Tibial artery (tissue), 4 donors: ENCODE data around the gene MOSPD2.

Source experiments
- DNase-seq, 2 donors: peaks; one replicate each; pipeline ENCODE4 v3.0.0-alpha.2; 2019
- H3K27ac ChIP-seq, 2 donors: fragments of 200-600 bp; sonication (generic) in 1 of 2; 1 replicate in 1 of 2; 2 replicates in 1 of 2; pipeline ENCODE4 v1.5.1; 2018 to 2019; ENCODE audit warnings: mild to moderate bottlenecking in 1 of 2
- H3K27me3 ChIP-seq, 2 donors: fragments of 200-600 bp; sonication (generic) in 1 of 2; one replicate each; pipeline versions ENCODE4 v1.5.1 to v1.6.0; 2016 to 2019
- H3K36me3 ChIP-seq, 3 donors: fragments of 200-600 bp; sonication (generic) in 2 of 3; one replicate each; pipeline ENCODE4 v1.5.1; 2016 to 2019; ENCODE audit warnings: mild to moderate bottlenecking in 2 of 3
- H3K4me1 ChIP-seq, 4 donors: fragments of 200-600 bp; sonication (generic) in 2 of 4; 1 replicate in 3 of 4; 2 replicates in 1 of 4; pipeline ENCODE4 v1.5.1; 2016 to 2019
- H3K4me3 ChIP-seq, 2 donors: fragments of 200-600 bp; sonication (generic) in 1 of 2; 1 replicate in 1 of 2; 2 replicates in 1 of 2; pipeline ENCODE4 v1.5.1; 2018 to 2019; ENCODE audit warnings: mild to moderate bottlenecking in 2 of 2
- H3K9me3 ChIP-seq, 3 donors: fragments of 200-600 bp; sonication (generic) in 1 of 3; one replicate each; pipeline ENCODE4 v1.5.1; 2016 to 2019
- intact Hi-C: fragments of 100-400 bp; cut with DNase I; formaldehyde crosslinking; loops from one replicate; pipeline ENCODE4 v1.15.0; 2023; ENCODE audit warnings: low total_unique reads
- TF ChIP-seq, protein P1 (sequence below), 2 experiments: fragments of 200-600 bp in 1 of 2; fragments of 450-650 bp in 1 of 2; IDR thresholded peaks; one replicate each; pipeline ENCODE4 v1.5.1; 2017 to 2019; ENCODE audit warnings: antibody characterized with exemption in 2 of 2, mild to moderate bottlenecking in 1 of 2, moderate library complexity in 1 of 2

The MOSPD2 gene

GRCh38 chrX:14922437-14922836 is 49.2 kb downstream of the MOSPD2 start:
- Histone ChIP-seq H3K27ac (no peak overlapping the region), H3K27me3 (no peaks in the 10 kb centered on the region), H3K36me3 (no peaks in the 10 kb centered on the region), H3K4me3 (no peak overlapping the region), H3K9me3 (no peaks in the 10 kb centered on the region), H3K4me1 (peaks cover 0 to 17% (median 0%) of the 10 kb centered on the region in 4 donors)
- DNase-seq = no peak
- intact Hi-C loops = no loop called here
- TF ChIP-seq, protein P1, sequence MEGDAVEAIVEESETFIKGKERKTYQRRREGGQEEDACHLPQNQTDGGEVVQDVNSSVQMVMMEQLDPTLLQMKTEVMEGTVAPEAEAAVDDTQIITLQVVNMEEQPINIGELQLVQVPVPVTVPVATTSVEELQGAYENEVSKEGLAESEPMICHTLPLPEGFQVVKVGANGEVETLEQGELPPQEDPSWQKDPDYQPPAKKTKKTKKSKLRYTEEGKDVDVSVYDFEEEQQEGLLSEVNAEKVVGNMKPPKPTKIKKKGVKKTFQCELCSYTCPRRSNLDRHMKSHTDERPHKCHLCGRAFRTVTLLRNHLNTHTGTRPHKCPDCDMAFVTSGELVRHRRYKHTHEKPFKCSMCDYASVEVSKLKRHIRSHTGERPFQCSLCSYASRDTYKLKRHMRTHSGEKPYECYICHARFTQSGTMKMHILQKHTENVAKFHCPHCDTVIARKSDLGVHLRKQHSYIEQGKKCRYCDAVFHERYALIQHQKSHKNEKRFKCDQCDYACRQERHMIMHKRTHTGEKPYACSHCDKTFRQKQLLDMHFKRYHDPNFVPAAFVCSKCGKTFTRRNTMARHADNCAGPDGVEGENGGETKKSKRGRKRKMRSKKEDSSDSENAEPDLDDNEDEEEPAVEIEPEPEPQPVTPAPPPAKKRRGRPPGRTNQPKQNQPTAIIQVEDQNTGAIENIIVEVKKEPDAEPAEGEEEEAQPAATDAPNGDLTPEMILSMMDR (IDR thresholded peaks at IDR 0.05) = no peak

GRCh38 chrX:14923761-14924160 is 50.5 kb downstream of the MOSPD2 start:
- intact Hi-C loops = no loop called here
- Histone ChIP-seq H3K27me3 (no peaks in the 10 kb centered on the region), H3K9me3 (no peaks in the 10 kb centered on the region), H3K4me3 (no peak overlapping the region), H3K36me3 (no peaks in the 10 kb centered on the region), H3K4me1 (peaks cover 0 to 17% (median 0%) of the 10 kb centered on the region in 4 donors), H3K27ac (no peak overlapping the region)
- TF ChIP-seq, protein P1 (IDR thresholded peaks at IDR 0.05) = no peak
- no peak for DNase-seq

- peaks cover 0 to 7% (median 0%) of the 10 kb centered on the region in 4 donors for H3K4me1 ChIP-seq
- TF ChIP-seq, protein P1 (IDR thresholded peaks at IDR 0.05) = no peak
- no peaks in the 10 kb centered on the region for H3K9me3 ChIP-seq
- intact Hi-C loops = no loop called here
- no peak overlapping the region for H3K27ac ChIP-seq
- H3K36me3 ChIP-seq = no peaks in the 10 kb centered on the region
- H3K4me3 ChIP-seq = no peak overlapping the region
- no peak for DNase-seq
- H3K27me3 ChIP-seq = no peaks in the 10 kb centered on the region
Measured at GRCh38 chrX:14926471-14926870, 53.2 kb downstream of the MOSPD2 start.

- no peaks in the 10 kb centered on the region for H3K27me3 ChIP-seq
- intact Hi-C loops = no loop called here
- H3K36me3 ChIP-seq = no peaks in the 10 kb centered on the region
- TF ChIP-seq, protein P1 (IDR thresholded peaks at IDR 0.05) = no peak
- no peak for DNase-seq
- no peaks in the 10 kb centered on the region for H3K9me3 ChIP-seq
- no peak overlapping the region for H3K4me3 ChIP-seq
- no peak overlapping the region for H3K27ac ChIP-seq
- H3K4me1 ChIP-seq = peaks cover 0 to 7% (median 0%) of the 10 kb centered on the region in 4 donors
Measured at GRCh38 chrX:14927401-14927800, 54.2 kb downstream of the MOSPD2 start.

GRCh38 chrX:14930663-14931062 is 57.4 kb downstream of the MOSPD2 start:
- H3K27ac ChIP-seq = no peak overlapping the region
- no peaks in the 10 kb centered on the region for H3K36me3 ChIP-seq
- no peaks in the 10 kb centered on the region for H3K9me3 ChIP-seq
- H3K4me1 ChIP-seq = peaks cover 0 to 12% (median 0%) of the 10 kb centered on the region in 4 donors
- intact Hi-C loops = no loop called here
- TF ChIP-seq, protein P1 (IDR thresholded peaks at IDR 0.05) = no peak
- no peak overlapping the region for H3K4me3 ChIP-seq
- no peaks in the 10 kb centered on the region for H3K27me3 ChIP-seq
- DNase-seq = no peak

GRCh38 chrX:14932136-14932535 is 58.9 kb downstream of the MOSPD2 start:
- H3K9me3 ChIP-seq = no peaks in the 10 kb centered on the region
- TF ChIP-seq, protein P1 (IDR thresholded peaks at IDR 0.05) = no peak
- no peak overlapping the region for H3K4me3 ChIP-seq
- H3K27ac ChIP-seq = no peak overlapping the region
- no peak for DNase-seq
- peaks cover 0 to 15% (median 0%) of the 10 kb centered on the region in 4 donors for H3K4me1 ChIP-seq
- H3K36me3 ChIP-seq = no peaks in the 10 kb centered on the region
- no peaks in the 10 kb centered on the region for H3K27me3 ChIP-seq
- intact Hi-C loops = no loop called here
